Glutamatergic neuron (in vitro differentiated cells): Measurements from ENCODE around the gene RALGPS1. TPM values are rescaled to one million over a fixed set of nuclear protein-coding genes. Genes with fewer than 3 reads are reported as not detected.

ENCODE experiments used
- DNase-seq: peaks from one replicate; pipeline ENCODE4 v3.0.0; 2022
- H3K27ac Mint-ChIP-seq: one replicate; pipeline ENCODE4 v1.8.0; 2020; ENCODE audit warnings: mild to moderate bottlenecking, mixed read lengths, inconsistent platforms; ENCODE audit not compliant: unreplicated experiment
- H3K27me3 Mint-ChIP-seq: one replicate; pipeline ENCODE4 v1.8.0; 2020; ENCODE audit warnings: mild to moderate bottlenecking, moderate library complexity, mixed read lengths, inconsistent platforms; ENCODE audit not compliant: unreplicated experiment
- H3K36me3 Mint-ChIP-seq: one replicate; pipeline ENCODE4 v1.8.0; 2020; ENCODE audit warnings: mild to moderate bottlenecking, mixed read lengths, inconsistent platforms; ENCODE audit not compliant: unreplicated experiment
- H3K4me1 Mint-ChIP-seq: one replicate; pipeline ENCODE4 v1.8.0; 2020; ENCODE audit warnings: mild to moderate bottlenecking, low read depth, mixed read lengths, inconsistent platforms; ENCODE audit not compliant: unreplicated experiment
- H3K4me3 Mint-ChIP-seq: one replicate; pipeline ENCODE4 v1.8.0; 2020; ENCODE audit warnings: mild to moderate bottlenecking, mixed read lengths, inconsistent platforms; ENCODE audit not compliant: unreplicated experiment
- H3K9me3 Mint-ChIP-seq: one replicate; pipeline ENCODE4 v1.8.0; 2020; ENCODE audit warnings: mild to moderate bottlenecking, moderate library complexity, mixed read lengths, inconsistent platforms; ENCODE audit not compliant: unreplicated experiment
- CTCF ChIP-seq: fragments of 200-600 bp; sonication (generic); IDR thresholded peaks from one replicate; pipeline ENCODE4 v1.5.0; 2021; ENCODE audit not compliant: partially characterized antibody, unreplicated experiment
- total RNA-seq: library from RNA; stranded (reverse); fragmentation: NEBNext Ultra II Directional; extraction: Animal tissue kit (Norgen Biotek cat#: 25700); gene quantifications from one replicate; pipeline ENCODE4 v1.2.1, GENCODE V29; 2021; ENCODE audit not compliant: unreplicated experiment

The RALGPS1 gene
- total RNA-seq, 1 donor from 2014 or later: 23.8 TPM

GRCh38 chr9:127256324-127256723, 341.7 kb downstream of the RALGPS1 start:
- TF ChIP-seq CTCF: no peak
- H3K4me3 Mint-ChIP-seq: no peak overlapping the region
- H3K27ac Mint-ChIP-seq: no peak overlapping the region
- no peak for DNase-seq
- no peaks in the 10 kb centered on the region for H3K36me3 Mint-ChIP-seq
- peaks cover 2% of the 10 kb centered on the region for H3K27me3 Mint-ChIP-seq
- peaks cover 5% of the 10 kb centered on the region for H3K4me1 Mint-ChIP-seq
- no peaks in the 10 kb centered on the region for H3K9me3 Mint-ChIP-seq

- peak overlapping the region; percentile 64 for H3K27ac Mint-ChIP-seq
- no peak for TF ChIP-seq CTCF
- no peak overlapping the region for H3K4me3 Mint-ChIP-seq
- no peaks in the 10 kb centered on the region for H3K9me3 Mint-ChIP-seq
- no peak for DNase-seq
- H3K27me3 Mint-ChIP-seq: peaks cover 2% of the 10 kb centered on the region
- no peaks in the 10 kb centered on the region for H3K36me3 Mint-ChIP-seq
- peaks cover 9% of the 10 kb centered on the region for H3K4me1 Mint-ChIP-seq
These were observed 344.3 kb downstream of the RALGPS1 start for GRCh38 chr9:127258606-127259471.

GRCh38 chr9:127262602-127263001, 348.0 kb downstream of the RALGPS1 start:
- TF ChIP-seq CTCF: no peak
- H3K27ac Mint-ChIP-seq: no peak overlapping the region
- H3K9me3 Mint-ChIP-seq: peaks cover 1% of the 10 kb centered on the region
- H3K27me3 Mint-ChIP-seq: peaks cover 2% of the 10 kb centered on the region
- DNase-seq: no peak
- H3K4me1 Mint-ChIP-seq: peaks cover 19% of the 10 kb centered on the region
- H3K4me3 Mint-ChIP-seq: no peak overlapping the region
- no peaks in the 10 kb centered on the region for H3K36me3 Mint-ChIP-seq

- Mint-ChIP-seq H3K36me3 (no peaks in the 10 kb centered on the region), H3K27ac (no peak overlapping the region)
- DNase-seq: no peak
These were observed 348.7 kb downstream of the RALGPS1 start for GRCh38 chr9:127263237-127263636.

More at GRCh38 chr9:127263237-127263636, 348.7 kb downstream of the RALGPS1 start:
- Mint-ChIP-seq H3K4me1 (peaks cover 24% of the 10 kb centered on the region), H3K27me3 (peaks cover 2% of the 10 kb centered on the region), H3K9me3 (peaks cover 1% of the 10 kb centered on the region), H3K4me3 (no peak overlapping the region)
- TF ChIP-seq CTCF: no peak
